ENCODE data around the gene KCNN1.
"Not testable (repeated sequence)": the region's sequence is repeated elsewhere in the genome, so short reads cannot be mapped to it uniquely, and the experiment has no call there.

Gene KCNN1

DNA sequence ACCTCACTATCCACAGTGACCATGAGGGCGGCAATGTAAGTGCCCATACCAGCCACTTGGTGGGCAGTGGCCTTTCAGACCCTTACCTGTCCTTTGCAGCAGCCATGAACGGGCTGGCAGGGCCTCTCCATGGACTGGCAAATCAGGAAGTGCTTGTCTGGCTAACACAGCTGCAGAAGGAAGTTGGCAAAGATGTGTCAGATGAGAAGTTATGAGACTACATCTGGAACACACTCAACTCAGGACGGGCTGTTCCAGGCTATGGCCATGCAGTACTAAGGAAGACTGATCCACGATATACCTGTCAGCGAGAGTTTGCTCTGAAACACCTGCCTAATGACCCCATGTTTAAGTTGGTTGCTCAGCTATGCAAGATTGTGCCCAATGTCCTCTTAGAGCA is 64.5 kb downstream of the KCNN1 start:
- H3K27ac ChIP-seq (ENCODE audit: low read length); H3K4me3 ChIP-seq (ENCODE audit: low read length); H3K9ac ChIP-seq (ENCODE audit: low read length); H3K9me3 ChIP-seq (ENCODE audit: control insufficient read depth, low read depth, low read length); H3K36me3 ChIP-seq (ENCODE audit: control insufficient read depth, low read depth, low read length); H3K4me1 ChIP-seq (ENCODE audit: control insufficient read depth, low read depth, low read length); H3K27me3 ChIP-seq (ENCODE audit: control insufficient read depth, insufficient read depth, low read length): not testable (repeated sequence)

DNA sequence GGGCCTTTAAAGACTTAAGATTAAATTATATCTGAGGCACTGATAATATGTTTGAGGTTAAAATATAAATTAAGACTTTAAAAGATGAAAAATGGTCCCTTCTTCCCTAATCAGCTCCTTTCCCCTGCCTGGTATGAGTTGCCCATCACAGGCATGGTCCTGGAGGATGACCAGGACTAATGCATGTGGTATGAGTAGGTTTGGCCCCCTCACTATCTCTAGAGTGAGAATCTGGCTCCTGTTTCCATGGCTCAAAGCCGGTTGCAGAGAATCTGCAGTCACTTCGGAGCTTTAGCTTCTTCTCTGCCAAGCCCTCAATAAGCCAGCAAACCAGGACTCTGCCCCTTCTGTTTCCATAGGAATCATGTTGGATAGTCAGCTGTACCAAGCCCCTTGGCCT is 65.2 kb downstream of the KCNN1 start:
- not testable (repeated sequence) for H3K9ac ChIP-seq (ENCODE audit: low read length); H3K4me1 ChIP-seq (ENCODE audit: control insufficient read depth, low read depth, low read length); H3K36me3 ChIP-seq (ENCODE audit: control insufficient read depth, low read depth, low read length); H3K27me3 ChIP-seq (ENCODE audit: control insufficient read depth, insufficient read depth, low read length); H3K4me3 ChIP-seq (ENCODE audit: low read length); H3K9me3 ChIP-seq (ENCODE audit: control insufficient read depth, low read depth, low read length); H3K27ac ChIP-seq (ENCODE audit: low read length)

DNA sequence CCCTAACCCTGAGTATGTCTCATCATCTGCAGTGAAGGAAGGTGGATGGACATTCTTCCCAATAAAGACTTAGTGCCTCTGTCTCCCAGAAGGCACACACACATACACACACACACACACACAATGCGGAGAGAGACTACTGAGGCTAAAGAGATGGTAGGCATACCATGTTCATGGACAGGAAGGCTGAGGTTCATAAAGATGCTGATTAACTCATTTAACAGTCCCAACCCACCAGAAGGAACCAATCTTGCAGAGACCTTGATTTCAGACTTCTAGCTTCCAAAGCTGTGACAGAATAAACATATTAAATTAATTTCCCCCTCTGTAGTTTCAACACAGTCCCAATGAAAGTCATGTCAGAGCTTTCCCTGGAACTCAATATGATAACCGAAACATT is 74.1 kb downstream of the KCNN1 start:
- H3K9ac ChIP-seq (ENCODE audit: low read length), result no peak overlapping the region
- no peak overlapping the region for H3K4me3 ChIP-seq (ENCODE audit: low read length)
- no peaks in the 10 kb centered on the region for H3K36me3 ChIP-seq (ENCODE audit: control insufficient read depth, low read depth, low read length)
- no peaks in the 10 kb centered on the region for H3K27me3 ChIP-seq (ENCODE audit: control insufficient read depth, insufficient read depth, low read length)
- H3K27ac ChIP-seq (ENCODE audit: low read length), result no peak overlapping the region
- peaks cover 8% of the 10 kb centered on the region for H3K4me1 ChIP-seq (ENCODE audit: control insufficient read depth, low read depth, low read length)
- H3K9me3 ChIP-seq (ENCODE audit: control insufficient read depth, low read depth, low read length), result no peaks in the 10 kb centered on the region

DNA sequence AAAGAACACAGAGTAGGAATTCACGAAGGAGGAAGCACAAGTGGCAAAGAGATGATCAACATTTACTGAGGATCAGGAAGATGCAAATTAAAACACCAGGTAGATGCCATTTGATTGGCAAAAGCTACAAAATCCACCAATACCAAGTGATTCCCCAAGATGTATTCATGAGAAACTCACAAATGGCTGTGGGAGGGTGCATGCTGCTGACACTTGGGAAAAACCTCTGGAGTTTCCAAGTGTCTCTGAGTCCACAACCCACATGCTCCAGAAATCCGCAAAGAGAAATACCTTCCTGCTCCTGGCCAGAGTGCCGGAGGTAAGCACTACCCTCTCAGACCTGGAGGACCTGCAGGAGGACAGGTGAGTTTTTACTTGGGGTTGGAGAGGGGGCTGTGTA is 76.8 kb downstream of the KCNN1 start:
- Histone ChIP-seq H3K27ac (ENCODE audit: low read length) (no peak overlapping the region), H3K9me3 (ENCODE audit: control insufficient read depth, low read depth, low read length) (no peaks in the 10 kb centered on the region), H3K27me3 (ENCODE audit: control insufficient read depth, insufficient read depth, low read length) (no peaks in the 10 kb centered on the region), H3K36me3 (ENCODE audit: control insufficient read depth, low read depth, low read length) (no peaks in the 10 kb centered on the region), H3K4me3 (ENCODE audit: low read length) (no peak overlapping the region), H3K9ac (ENCODE audit: low read length) (no peak overlapping the region), H3K4me1 (ENCODE audit: control insufficient read depth, low read depth, low read length) (peaks cover 8% of the 10 kb centered on the region)

DNA sequence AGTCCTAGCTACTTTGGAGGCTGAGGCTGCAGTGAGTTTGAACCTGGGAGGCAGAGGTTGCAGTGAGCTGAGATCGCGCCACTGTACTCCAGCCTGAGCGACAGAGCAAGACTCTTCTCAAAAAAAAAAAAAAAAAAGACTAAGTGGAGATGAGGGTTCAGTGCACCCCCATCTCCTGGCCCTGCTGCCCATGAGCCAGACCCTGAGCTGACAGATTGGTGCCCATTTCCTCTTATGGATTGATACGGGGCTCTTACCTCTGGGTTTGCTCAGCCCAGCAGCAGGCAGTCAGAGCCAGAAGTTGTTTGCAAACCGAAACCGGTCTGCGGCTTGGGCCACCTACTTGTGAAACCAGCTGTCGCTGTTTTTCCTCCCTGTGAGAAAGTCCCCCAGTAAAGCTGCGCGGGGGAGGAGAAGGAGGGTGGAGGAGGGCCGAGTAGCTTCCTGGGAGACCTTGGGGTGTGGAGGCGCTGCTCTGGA is 78.0 kb downstream of the KCNN1 start:
- H3K9ac ChIP-seq (ENCODE audit: low read length), result no peak overlapping the region
- no peaks in the 10 kb centered on the region for H3K9me3 ChIP-seq (ENCODE audit: control insufficient read depth, low read depth, low read length)
- no peaks in the 10 kb centered on the region for H3K36me3 ChIP-seq (ENCODE audit: control insufficient read depth, low read depth, low read length)
- no peak overlapping the region for H3K27ac ChIP-seq (ENCODE audit: low read length)
- H3K4me3 ChIP-seq (ENCODE audit: low read length), result no peak overlapping the region
- peaks cover 8% of the 10 kb centered on the region for H3K4me1 ChIP-seq (ENCODE audit: control insufficient read depth, low read depth, low read length)
- no peaks in the 10 kb centered on the region for H3K27me3 ChIP-seq (ENCODE audit: control insufficient read depth, insufficient read depth, low read length)

DNA sequence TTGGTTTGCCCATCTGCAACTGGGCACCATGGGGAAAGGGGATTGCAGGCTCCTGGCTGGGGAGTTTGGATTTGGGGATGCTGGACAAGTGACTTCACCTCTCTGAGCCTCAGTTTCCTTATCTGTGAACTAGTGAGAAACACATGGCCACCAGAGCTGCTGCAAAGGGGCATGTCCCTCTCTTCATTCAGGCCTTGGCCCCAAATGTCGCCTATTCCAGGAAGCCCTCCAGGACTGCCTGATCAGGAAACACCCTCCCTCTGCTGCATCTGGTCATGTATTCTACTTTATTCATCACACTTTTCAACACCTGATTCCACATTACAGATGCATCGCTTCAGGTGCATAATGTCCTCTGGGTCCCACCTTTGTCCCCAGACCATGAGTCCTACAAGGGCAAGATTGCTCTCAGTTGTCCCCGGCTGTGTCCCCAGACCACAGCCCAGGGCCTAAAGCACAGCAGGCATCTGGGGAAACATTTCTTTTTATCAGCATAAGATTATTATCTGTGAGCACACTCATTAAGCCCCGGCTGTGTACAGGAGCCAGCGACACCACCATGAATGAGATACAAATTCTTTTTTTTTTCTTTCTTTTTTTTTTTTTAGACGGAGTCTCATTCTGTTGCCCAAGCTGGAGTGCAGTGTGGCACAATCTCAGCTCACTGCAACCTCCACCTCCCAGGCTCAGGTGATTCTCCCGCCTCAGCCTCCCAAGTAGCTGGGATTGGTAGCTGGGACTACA is 78.6 kb downstream of the KCNN1 start:
- Histone ChIP-seq H3K9ac (ENCODE audit: low read length) (no peak overlapping the region), H3K9me3 (ENCODE audit: control insufficient read depth, low read depth, low read length) (no peaks in the 10 kb centered on the region), H3K4me3 (ENCODE audit: low read length) (no peak overlapping the region), H3K27ac (ENCODE audit: low read length) (no peak overlapping the region), H3K36me3 (ENCODE audit: control insufficient read depth, low read depth, low read length) (no peaks in the 10 kb centered on the region), H3K4me1 (ENCODE audit: control insufficient read depth, low read depth, low read length) (peaks cover 8% of the 10 kb centered on the region), H3K27me3 (ENCODE audit: control insufficient read depth, insufficient read depth, low read length) (no peaks in the 10 kb centered on the region)

DNA sequence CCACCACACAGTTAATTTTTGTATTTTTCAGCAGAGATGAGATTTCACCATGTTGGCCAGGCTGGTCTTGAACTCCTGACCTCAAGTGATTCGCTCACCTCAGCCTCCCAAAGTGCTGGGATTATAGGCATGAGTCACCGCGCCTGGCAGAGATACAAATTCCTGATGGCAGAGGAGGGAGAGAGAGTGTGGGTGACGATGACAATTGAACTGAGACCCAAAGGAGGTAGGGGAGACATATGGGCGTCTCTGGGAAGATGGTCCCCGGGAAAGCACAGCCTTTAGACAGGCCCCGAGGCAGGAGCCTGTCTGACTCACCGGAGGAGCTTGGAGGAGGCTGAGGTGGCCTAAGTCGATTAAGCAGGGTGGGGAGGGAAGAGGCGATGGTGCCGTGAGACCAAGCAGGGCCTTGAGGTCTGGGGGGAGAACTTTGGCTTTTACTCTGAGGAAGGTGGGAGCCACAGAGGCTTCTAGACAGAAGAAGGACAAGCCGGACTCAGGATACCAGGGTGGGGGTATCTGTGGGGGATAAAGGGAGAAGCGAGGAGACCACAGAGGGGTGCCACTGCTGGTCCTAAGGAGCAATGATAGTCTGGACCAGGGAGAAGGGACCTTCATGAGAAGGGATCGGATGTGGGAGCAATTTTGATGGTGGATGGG is 79.3 kb downstream of the KCNN1 start:
- Histone ChIP-seq H3K4me3 (ENCODE audit: low read length) (no peak overlapping the region), H3K9me3 (ENCODE audit: control insufficient read depth, low read depth, low read length) (no peaks in the 10 kb centered on the region), H3K36me3 (ENCODE audit: control insufficient read depth, low read depth, low read length) (no peaks in the 10 kb centered on the region), H3K27me3 (ENCODE audit: control insufficient read depth, insufficient read depth, low read length) (no peaks in the 10 kb centered on the region), H3K27ac (ENCODE audit: low read length) (no peak overlapping the region), H3K4me1 (ENCODE audit: control insufficient read depth, low read depth, low read length) (peaks cover 8% of the 10 kb centered on the region), H3K9ac (ENCODE audit: low read length) (no peak overlapping the region)

DNA sequence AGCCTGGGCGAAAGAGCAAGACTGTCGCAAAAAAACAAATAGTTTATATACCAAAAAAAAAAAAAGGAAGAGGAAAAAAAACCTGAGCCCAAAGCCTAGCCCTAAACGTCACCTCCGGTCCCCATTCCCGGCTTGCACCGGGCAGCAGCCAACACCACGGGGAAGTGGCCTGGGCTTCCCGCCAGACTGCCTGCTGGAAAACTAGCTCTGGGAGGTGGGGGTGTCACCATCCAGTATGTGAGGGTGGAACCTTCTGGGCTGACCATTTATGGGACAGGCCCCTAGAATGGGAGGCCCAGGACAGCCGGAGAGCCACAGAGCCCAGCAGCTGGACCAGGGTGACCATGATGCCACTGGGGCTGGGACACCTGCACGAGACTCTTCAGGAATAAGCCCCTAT is 82.5 kb downstream of the KCNN1 start:
- Histone ChIP-seq H3K4me1 (ENCODE audit: control insufficient read depth, low read depth, low read length) (peaks cover 8% of the 10 kb centered on the region), H3K4me3 (ENCODE audit: low read length) (no peak overlapping the region), H3K27me3 (ENCODE audit: control insufficient read depth, insufficient read depth, low read length) (no peaks in the 10 kb centered on the region), H3K27ac (ENCODE audit: low read length) (no peak overlapping the region), H3K36me3 (ENCODE audit: control insufficient read depth, low read depth, low read length) (no peaks in the 10 kb centered on the region), H3K9ac (ENCODE audit: low read length) (no peak overlapping the region), H3K9me3 (ENCODE audit: control insufficient read depth, low read depth, low read length) (no peaks in the 10 kb centered on the region)
